HepG2 (cell line): ENCODE results near the gene IRF2. TPM values are rescaled to one million over a fixed set of nuclear protein-coding genes. Genes with fewer than 3 reads are reported as not detected.
A peak's percentile ranks its signal among the peaks of the same experiment; 100 is the strongest.

Experiments used
- CENPT ChIP-seq: sonication (generic); formaldehyde crosslinking; IDR thresholded peaks from 2 replicates; pipeline ENCODE4 v1.8.0; 2022; ENCODE audit warnings: low read depth, mild to moderate bottlenecking, moderate library complexity, missing genetic modification reagents
- E2F1 ChIP-seq: sonication (generic); formaldehyde crosslinking; IDR thresholded peaks from 2 replicates; pipeline ENCODE4 v1.5.0; 2020; ENCODE audit warnings: missing genetic modification reagents
- GRHL1 ChIP-seq: sonication (generic); formaldehyde crosslinking; conservative IDR thresholded peaks from 2 replicates; pipeline ENCODE4 v1.8.0; 2022; ENCODE audit warnings: missing genetic modification reagents
- IKZF5 ChIP-seq: IDR thresholded peaks from 2 replicates; pipeline ENCODE4 v1.6.1; 2018; ENCODE audit warnings: missing genetic modification reagents, mild to moderate bottlenecking, missing compliant biosample characterization
- KLF16 ChIP-seq, 2 experiments: sonication (generic) in 1 of 2; formaldehyde crosslinking in 1 of 2; IDR thresholded peaks; 2 replicates each; pipeline versions ENCODE4 v1.6.1 to v1.8.0; 2016 to 2023; ENCODE audit warnings: missing genetic modification reagents in 2 of 2, missing compliant biosample characterization in 1 of 2
- MEF2D ChIP-seq: sonication (generic); formaldehyde crosslinking; IDR thresholded peaks from 2 replicates; pipeline ENCODE4 v1.5.1; 2020; ENCODE audit warnings: mild to moderate bottlenecking, missing genetic modification reagents
- MYPOP ChIP-seq: sonication (generic); formaldehyde crosslinking; IDR thresholded peaks from 2 replicates; pipeline ENCODE4 v1.8.1; 2023; ENCODE audit warnings: mild to moderate bottlenecking, moderate library complexity, missing genetic modification reagents
- NCOA5 ChIP-seq: sonication (generic); formaldehyde crosslinking; IDR thresholded peaks from 2 replicates; pipeline ENCODE4 v1.4.0; 2020; ENCODE audit warnings: missing genetic modification reagents
- PLRG1 ChIP-seq: fragments of 450-650 bp; conservative IDR thresholded peaks from 2 replicates; pipeline ENCODE4 v1.6.1; 2016
- THRA ChIP-seq: sonication (generic); formaldehyde crosslinking; IDR thresholded peaks from 2 replicates; pipeline ENCODE4 v1.4.0; 2020; ENCODE audit warnings: missing genetic modification reagents, borderline replicate concordance
- ZIK1 ChIP-seq: sonication (generic); formaldehyde crosslinking; IDR thresholded peaks from 2 replicates; pipeline ENCODE4 v1.5.0; 2020; ENCODE audit warnings: mild to moderate bottlenecking, low read depth, missing genetic modification reagents, borderline replicate concordance
- ZNF3 ChIP-seq: IDR thresholded peaks from 2 replicates; pipeline ENCODE4 v1.7.0; 2017; ENCODE audit warnings: inconsistent platforms
- ZNF354B ChIP-seq: sonication (generic); formaldehyde crosslinking; IDR thresholded peaks from 2 replicates; pipeline ENCODE4 v1.8.0; 2022; ENCODE audit warnings: mild to moderate bottlenecking, missing genetic modification reagents
- ZNF878 ChIP-seq: sonication (generic); formaldehyde crosslinking; IDR thresholded peaks from 2 replicates; pipeline ENCODE4 v1.8.1; 2023; ENCODE audit warnings: mild to moderate bottlenecking, missing genetic modification reagents, moderate library complexity
- ZSCAN25 ChIP-seq: sonication (generic); formaldehyde crosslinking; IDR thresholded peaks from 2 replicates; pipeline ENCODE4 v1.8.0; 2022; ENCODE audit warnings: mild to moderate bottlenecking, missing genetic modification reagents
- polyA plus RNA-seq, 8 experiments: library from polyadenylated mRNA; depleted of rRNA in 3 of 8; stranded (reverse) in 7 of 8; unstranded in 1 of 8; fragments of >200 nt; fragmentation: Illumina TruSeq in 4 of 8; extraction: Trizol in 4 of 8; gene quantifications; 2 replicates each; pipeline versions ENCODE4 v1.2.1 to v1.2.3, GENCODE V29; 2011 to 2016; ENCODE audit warnings: low read depth in 4 of 8, missing spikeins in 1 of 8, mixed read lengths in 1 of 8; ENCODE audit not compliant: insufficient read depth in 1 of 8
- total RNA-seq, 5 experiments: library from RNA; depleted of rRNA; stranded (reverse); fragments of >200 nt; fragmentation: Illumina TruSeq; extraction: Trizol; gene quantifications; 2 replicates each; pipeline ENCODE4 v1.2.3, GENCODE V29; 2016; ENCODE audit warnings: low read depth in 1 of 5
- TF ChIP-seq, protein P1 (sequence below): sonication (generic); formaldehyde crosslinking; IDR thresholded peaks from 2 replicates; pipeline ENCODE4 v1.4.0; 2020; ENCODE audit warnings: missing genetic modification reagents
- TF ChIP-seq, protein P2 (sequence below): sonication (generic); formaldehyde crosslinking; IDR thresholded peaks from 2 replicates; pipeline ENCODE4 v1.4.0; 2020; ENCODE audit warnings: mild to moderate bottlenecking, missing genetic modification reagents

Gene IRF2
- total and polyA plus RNA-seq, 2 of the 13 experiments (the other 11 are each of a cell fraction or from before 2014, with no cell fraction given): 15.5 to 28.8 TPM

DNA sequence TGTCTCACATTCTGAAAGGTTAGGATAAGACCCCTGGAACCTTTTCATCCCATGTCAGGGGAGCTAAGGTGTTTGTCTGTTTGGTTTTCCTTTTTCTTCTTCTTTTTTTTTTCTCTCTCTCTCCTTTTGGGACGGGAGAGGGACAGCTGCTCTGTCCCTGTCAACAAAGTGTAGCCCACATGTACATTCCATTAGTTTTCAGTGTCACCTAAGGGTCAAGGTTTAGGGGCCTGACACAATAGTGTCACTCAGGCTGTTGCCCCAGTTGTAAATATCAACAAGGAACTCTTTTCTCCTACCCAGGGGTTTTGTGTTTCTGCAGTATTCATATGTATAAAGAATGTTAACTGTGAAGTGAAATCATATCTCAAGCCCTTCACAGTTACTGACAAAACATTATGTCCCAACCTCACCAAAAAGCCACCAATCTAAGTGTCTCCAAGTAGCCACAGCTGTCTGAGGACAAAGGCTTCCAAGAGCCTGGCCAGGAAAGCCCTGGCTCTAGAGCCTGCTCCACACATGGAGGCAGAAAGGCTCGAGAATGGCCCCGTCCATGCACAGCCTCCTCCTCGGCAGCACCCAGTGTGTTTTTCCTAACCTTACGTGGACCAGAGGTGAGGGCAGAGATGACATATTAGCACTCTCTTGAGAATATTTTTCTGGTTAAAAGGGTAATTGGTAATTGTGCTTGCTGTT, 9.4 kb downstream of the IRF2 start (continued):
- TF ChIP-seq, protein P1, sequence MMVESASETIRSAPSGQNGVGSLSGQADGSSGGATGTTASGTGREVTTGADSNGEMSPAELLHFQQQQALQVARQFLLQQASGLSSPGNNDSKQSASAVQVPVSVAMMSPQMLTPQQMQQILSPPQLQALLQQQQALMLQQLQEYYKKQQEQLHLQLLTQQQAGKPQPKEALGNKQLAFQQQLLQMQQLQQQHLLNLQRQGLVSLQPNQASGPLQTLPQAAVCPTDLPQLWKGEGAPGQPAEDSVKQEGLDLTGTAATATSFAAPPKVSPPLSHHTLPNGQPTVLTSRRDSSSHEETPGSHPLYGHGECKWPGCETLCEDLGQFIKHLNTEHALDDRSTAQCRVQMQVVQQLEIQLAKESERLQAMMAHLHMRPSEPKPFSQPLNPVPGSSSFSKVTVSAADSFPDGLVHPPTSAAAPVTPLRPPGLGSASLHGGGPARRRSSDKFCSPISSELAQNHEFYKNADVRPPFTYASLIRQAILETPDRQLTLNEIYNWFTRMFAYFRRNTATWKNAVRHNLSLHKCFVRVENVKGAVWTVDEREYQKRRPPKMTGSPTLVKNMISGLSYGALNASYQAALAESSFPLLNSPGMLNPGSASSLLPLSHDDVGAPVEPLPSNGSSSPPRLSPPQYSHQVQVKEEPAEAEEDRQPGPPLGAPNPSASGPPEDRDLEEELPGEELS (CRISPR knock-in tag): peak; percentile 98
- no peak for TF ChIP-seq ZNF354B (CRISPR knock-in tag)
- no peak for TF ChIP-seq GRHL1 (CRISPR knock-in tag)
- TF ChIP-seq PLRG1: no peak
- TF ChIP-seq MYPOP (CRISPR knock-in tag): no peak
- TF ChIP-seq IKZF5: peak; percentile 63; the same call in 1 of the 2 replicates
- no peak for TF ChIP-seq MEF2D (CRISPR knock-in tag)
- TF ChIP-seq THRA: peak; percentile 25; the same call in 1 of the 2 replicates
- TF ChIP-seq E2F1 (CRISPR knock-in tag): no peak
- TF ChIP-seq ZNF878 (CRISPR knock-in tag): no peak
- TF ChIP-seq NCOA5 (CRISPR knock-in tag): no peak
- no peak for TF ChIP-seq ZSCAN25 (CRISPR knock-in tag)
- TF ChIP-seq, protein P2, sequence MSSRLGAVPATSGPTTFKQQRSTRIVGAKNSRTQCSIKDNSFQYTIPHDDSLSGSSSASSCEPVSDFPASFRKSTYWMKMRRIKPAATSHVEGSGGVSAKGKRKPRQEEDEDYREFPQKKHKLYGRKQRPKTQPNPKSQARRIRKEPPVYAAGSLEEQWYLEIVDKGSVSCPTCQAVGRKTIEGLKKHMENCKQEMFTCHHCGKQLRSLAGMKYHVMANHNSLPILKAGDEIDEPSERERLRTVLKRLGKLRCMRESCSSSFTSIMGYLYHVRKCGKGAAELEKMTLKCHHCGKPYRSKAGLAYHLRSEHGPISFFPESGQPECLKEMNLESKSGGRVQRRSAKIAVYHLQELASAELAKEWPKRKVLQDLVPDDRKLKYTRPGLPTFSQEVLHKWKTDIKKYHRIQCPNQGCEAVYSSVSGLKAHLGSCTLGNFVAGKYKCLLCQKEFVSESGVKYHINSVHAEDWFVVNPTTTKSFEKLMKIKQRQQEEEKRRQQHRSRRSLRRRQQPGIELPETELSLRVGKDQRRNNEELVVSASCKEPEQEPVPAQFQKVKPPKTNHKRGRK (CRISPR knock-in tag): no peak
- no peak for TF ChIP-seq CENPT (CRISPR knock-in tag)
- TF ChIP-seq ZIK1 (CRISPR knock-in tag): no peak
- peak in 1 of 2 experiments; percentile 78; a peak in 2 of 4 replicates for TF ChIP-seq KLF16 (CRISPR knock-in tag; IDR thresholded peaks at IDR 0.05)
- no peak for TF ChIP-seq ZNF3 (CRISPR knock-in tag)
